CD4-positive, alpha-beta T cell treated with Interleukin-17A for 1 hour (primary cell): ENCODE measurements around the gene ZNF486.
"Not testable (repeated sequence)": the region's sequence is repeated elsewhere in the genome, so short reads cannot be mapped to it uniquely, and the experiment has no call there.

ENCODE experiments used
- DNase-seq: peaks from one replicate; pipeline ENCODE4 v3.0.0-alpha.2; 2020

Gene ZNF486

DNA sequence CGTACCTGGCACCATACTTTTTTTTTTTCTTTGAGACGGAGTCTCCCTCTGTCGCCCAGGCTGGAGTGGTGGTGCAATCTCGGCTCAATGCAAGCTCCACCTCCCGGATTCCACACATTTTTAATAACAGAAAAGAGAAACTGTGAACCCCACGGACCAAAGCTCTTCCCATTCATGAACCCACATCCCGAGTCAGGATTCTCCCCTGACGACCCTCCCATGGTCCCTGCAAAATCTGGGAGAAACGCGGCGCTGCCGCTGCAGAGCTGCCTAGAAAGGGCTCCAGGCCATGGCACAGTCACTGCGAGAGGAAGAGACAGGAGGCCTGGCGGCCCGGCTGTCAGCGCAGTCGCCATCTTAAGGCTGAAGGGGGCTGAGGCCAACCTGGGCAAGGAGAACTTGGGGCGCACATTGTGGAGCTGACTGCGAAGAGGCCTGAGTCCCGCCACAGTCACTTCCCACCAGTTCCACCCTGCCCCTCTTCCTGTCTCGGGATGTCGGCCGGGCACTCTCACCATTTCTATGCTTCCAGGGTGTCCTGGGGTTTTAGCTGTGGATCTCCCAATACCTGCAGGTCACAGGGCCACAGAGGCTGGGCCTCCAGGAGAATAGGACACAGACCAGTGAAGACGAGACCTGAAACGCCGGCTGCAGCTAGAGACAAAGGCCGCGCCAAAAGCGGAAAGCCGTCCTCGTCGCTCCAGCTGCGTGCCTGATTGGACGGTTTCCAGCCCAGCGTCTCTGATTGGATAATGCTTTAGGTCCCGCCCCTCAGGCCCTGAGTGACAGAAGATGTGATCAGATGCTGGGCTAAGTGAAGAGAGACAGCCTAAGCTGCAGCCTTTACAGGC is 71.0 kb downstream of the ZNF486 start:
- DNase-seq: peak; percentile 94

DNA sequence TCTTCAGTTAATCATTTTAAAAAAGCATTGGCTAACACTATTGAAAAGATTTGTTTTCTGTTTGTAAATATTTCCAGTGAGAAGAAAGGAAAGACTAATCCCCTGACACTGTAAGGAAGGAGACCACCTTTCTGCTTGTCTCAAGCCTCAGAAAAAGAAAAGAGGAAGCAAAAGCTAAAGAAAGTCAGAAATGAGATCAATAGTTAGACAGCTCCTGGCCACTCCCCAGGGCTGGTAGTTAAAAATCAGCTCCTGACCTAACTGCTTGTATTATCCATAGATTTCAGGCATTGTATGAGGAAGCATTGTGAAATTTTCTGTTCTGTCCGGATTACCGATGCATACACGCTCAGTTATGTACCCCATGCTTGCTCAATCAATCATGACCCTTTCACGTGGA is 76.6 kb downstream of the ZNF486 start:
- DNase-seq: no peak

GRCh38 chr19:20244356-20244755 is 77.3 kb downstream of the ZNF486 start:
- DNase-seq: peak; percentile 62

GRCh38 chr19:20245309-20245708 is 78.3 kb downstream of the ZNF486 start:
- DNase-seq: no peak

DNA sequence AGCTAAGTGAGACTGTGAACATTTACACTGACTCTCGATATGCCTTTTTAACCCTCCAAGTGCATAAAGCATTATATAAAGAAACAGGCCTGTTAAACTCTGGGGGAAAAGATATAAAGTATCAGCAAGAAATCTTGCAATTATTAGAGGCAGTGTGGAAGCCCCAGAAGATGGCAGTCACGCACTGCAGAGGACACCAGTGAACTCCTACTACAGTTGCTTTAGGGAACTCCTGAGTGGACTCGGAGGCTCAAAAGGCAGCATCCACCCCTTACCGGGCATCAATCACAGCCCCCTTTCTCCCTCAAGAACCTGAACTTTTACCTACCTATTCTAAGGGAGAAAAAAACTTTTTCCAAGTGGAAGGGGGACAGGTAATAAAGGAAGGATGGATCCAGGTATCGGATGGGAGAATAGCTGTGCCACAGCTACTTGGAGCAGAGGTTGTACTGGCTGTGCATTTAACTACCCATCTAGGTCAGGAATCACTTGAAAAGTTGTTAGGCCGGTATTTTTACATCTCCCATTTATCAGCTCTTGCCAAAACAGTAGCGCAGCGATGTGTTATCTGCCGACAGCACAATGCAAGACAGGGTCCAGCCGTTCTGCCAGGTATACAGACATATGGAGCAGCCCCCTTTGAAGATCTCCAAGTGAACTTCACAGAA is 80.1 kb downstream of the ZNF486 start:
- peak; percentile 22 for DNase-seq

DNA sequence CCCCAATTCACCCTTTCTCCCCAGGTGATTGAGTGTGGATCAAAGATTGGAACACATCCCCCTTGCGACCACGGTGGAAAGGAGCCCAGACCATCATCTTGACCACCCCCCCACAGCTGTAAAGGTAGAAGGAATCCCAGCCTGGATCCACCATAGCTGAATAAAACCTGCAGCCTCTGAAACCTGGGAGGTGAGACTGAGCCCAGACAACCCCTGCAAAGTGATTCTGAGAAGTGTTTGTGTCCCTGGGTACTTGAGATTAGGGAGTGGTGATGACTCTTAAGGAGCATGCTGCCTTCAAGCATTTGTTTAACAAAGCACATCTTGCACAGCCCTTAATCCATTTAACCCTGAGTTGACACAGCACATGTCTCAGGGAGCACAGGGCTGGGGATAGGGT is 81.2 kb downstream of the ZNF486 start:
- DNase-seq: not testable (repeated sequence)
